Calu3 (cell line): Measurements from ENCODE around the gene RNF212B. TPM values are rescaled to one million over a fixed set of nuclear protein-coding genes. Genes with fewer than 3 reads are reported as not detected.

Source experiments
- BruUV-seq: library from RNA; stranded (reverse); fragments of 400-500 nt; replicated peaks from 2 replicates; lab custom pipeline; 2021; lab: Mats Ljungman, UMichigan
- CTCF ChIA-PET: fragments of 300-600 bp; sonication (Branson Sonifier 250); formaldehyde crosslinking; loops from one replicate; lab custom pipeline; 2022; ENCODE audit warnings: antibody characterized with exemption; lab: Charles Lee
- DNase-seq: peaks from one replicate; pipeline ENCODE4 v3.0.0; 2022
- H3K27ac Mint-ChIP-seq: one replicate; pipeline ENCODE4 v1.8.0; 2022; ENCODE audit warnings: mixed read lengths; ENCODE audit not compliant: unreplicated experiment
- H3K27me3 Mint-ChIP-seq: one replicate; pipeline ENCODE4 v1.8.0; 2022; ENCODE audit warnings: mixed read lengths; ENCODE audit not compliant: unreplicated experiment
- H3K36me3 Mint-ChIP-seq: one replicate; pipeline ENCODE4 v1.8.0; 2022; ENCODE audit warnings: mild to moderate bottlenecking, moderate library complexity, mixed read lengths; ENCODE audit not compliant: insufficient read depth, unreplicated experiment
- H3K4me1 Mint-ChIP-seq: one replicate; pipeline ENCODE4 v1.8.0; 2022; ENCODE audit warnings: mild to moderate bottlenecking, low read depth, mixed read lengths; ENCODE audit not compliant: unreplicated experiment
- H3K4me3 Mint-ChIP-seq: one replicate; pipeline ENCODE4 v1.8.0; 2022; ENCODE audit warnings: mild to moderate bottlenecking, low read depth, moderate library complexity, mixed read lengths; ENCODE audit not compliant: unreplicated experiment
- H3K9me3 Mint-ChIP-seq: one replicate; pipeline ENCODE4 v1.8.0; 2022; ENCODE audit warnings: low read depth, mixed read lengths; ENCODE audit not compliant: unreplicated experiment
- CTCF ChIP-seq: fragments of 200-600 bp; IDR thresholded peaks from one replicate; pipeline ENCODE4 v1.8.0; 2022; ENCODE audit warnings: antibody characterized with exemption; ENCODE audit not compliant: unreplicated experiment
- intact Hi-C: fragments of 100-400 bp; cut with micrococcal nuclease; formaldehyde crosslinking; loops from one replicate; pipeline ENCODE4 v1.10.0; 2022; ENCODE audit not compliant: unreplicated experiment
- total RNA-seq: library from RNA; stranded (reverse); gene quantifications from 2 replicates; pipeline ENCODE4 v1.2.3, GENCODE V29; 2022

RNF212B gene
- total RNA-seq, 1 experiment from 2014 or later = not detected

DNA sequence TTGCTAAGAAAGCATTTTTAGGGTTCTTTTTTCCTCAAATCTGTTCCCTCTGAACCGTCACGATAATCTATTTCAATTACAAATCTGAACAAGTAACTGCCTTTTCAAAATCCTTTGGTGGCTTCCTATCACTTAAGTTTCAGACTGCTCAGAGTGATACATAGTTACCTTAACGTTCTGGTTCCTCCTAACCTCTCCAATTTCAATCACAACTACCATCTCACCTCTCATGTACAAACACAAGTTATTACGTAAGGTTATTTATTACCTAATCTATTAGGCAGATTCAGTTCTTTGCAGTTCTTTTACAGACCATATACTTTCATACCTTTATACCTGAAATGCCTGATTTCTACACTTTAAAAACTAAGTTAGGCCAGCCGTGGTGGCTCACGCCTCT is 12.1 kb downstream of the RNF212B start:
- intact Hi-C loops = no loop called here
- CTCF ChIA-PET = no interaction called here
- no peak for DNase-seq
- BruUV-seq = no TSS peak
- no peak for TF ChIP-seq CTCF
- no peaks in the 10 kb centered on the region for H3K36me3 Mint-ChIP-seq
- H3K9me3 Mint-ChIP-seq = no peaks in the 10 kb centered on the region
- H3K4me3 Mint-ChIP-seq = no peak overlapping the region
- peaks cover 35% of the 10 kb centered on the region for H3K4me1 Mint-ChIP-seq
- H3K27ac Mint-ChIP-seq = no peak overlapping the region
- peaks cover 8% of the 10 kb centered on the region for H3K27me3 Mint-ChIP-seq

GRCh38 chr14:23252006-23252405 is 14.3 kb downstream of the RNF212B start:
- H3K36me3 Mint-ChIP-seq = no peaks in the 10 kb centered on the region
- DNase-seq = no peak
- peaks cover 8% of the 10 kb centered on the region for H3K27me3 Mint-ChIP-seq
- CTCF ChIA-PET = no interaction called here
- H3K9me3 Mint-ChIP-seq = no peaks in the 10 kb centered on the region
- intact Hi-C loops = no loop called here
- TF ChIP-seq CTCF = no peak
- no TSS peak for BruUV-seq
- peaks cover 24% of the 10 kb centered on the region for H3K4me1 Mint-ChIP-seq
- no peak overlapping the region for H3K4me3 Mint-ChIP-seq
- no peak overlapping the region for H3K27ac Mint-ChIP-seq

DNA sequence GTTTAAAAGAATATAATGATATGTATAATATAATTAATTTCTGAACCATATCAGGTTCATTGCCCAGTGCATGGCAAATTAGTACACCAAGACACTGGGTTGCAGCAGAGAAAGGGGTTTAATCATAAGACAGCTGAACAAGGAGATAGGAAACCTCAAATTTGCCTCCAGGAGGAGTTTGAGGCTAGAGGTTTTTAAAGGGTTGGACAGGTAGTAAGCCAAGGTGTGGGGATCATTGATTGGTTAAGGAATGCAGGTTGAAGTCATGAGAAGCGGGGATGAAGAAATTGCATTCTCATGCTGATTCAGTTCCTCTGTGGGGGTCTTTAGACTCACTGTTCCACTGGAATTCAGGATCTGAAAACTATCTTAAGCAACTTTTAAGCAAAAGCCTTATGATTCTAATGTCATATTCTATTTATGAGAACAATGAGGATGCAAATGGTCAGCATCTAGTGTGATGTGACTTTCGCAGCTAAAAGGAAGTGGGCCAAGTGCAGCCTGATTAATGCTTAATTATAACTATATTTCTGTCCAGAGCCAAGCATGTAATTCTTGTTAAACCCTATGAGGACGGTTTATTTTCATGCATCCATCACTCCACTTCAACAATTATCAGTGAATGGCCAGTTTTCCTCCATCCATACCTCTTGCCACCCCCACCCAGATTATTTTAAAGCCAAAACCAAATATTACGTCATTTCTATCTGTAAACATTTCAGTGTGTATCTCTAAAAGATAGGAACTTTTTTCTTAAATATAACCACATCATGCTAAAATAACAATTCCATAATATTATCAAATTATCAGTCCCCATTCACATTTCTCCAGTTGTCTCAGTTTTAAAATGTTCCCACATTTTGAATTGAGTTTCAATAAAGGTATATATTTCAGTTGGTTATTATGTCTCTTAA is 14.9 kb downstream of the RNF212B start:
- peaks cover 8% of the 10 kb centered on the region for H3K27me3 Mint-ChIP-seq
- no peak for TF ChIP-seq CTCF
- no peaks in the 10 kb centered on the region for H3K9me3 Mint-ChIP-seq
- H3K4me1 Mint-ChIP-seq = peaks cover 24% of the 10 kb centered on the region
- H3K27ac Mint-ChIP-seq = no peak overlapping the region
- CTCF ChIA-PET = no interaction called here
- H3K36me3 Mint-ChIP-seq = no peaks in the 10 kb centered on the region
- no peak overlapping the region for H3K4me3 Mint-ChIP-seq
- BruUV-seq = no TSS peak
- no peak for DNase-seq
- intact Hi-C loops = no loop called here

DNA sequence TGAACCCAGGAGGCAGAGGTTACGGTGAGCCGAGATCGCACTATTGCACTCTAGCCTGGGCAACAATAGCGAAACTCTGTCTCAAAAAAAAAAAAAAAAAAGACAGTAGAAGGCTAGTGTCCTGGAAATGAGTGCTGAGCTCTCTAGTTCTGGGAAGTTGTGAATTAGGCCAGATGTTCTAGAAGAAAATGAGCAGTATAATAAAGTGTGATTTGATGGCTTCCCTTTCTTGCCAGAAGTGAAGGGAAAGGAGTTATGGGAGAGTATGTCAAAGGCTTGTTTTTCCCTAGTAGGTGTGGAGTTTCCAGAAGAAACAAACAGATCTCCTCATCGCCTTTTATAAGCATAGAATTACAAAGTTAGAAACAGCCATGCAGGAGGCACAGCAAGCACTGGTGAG is 20.5 kb downstream of the RNF212B start:
- BruUV-seq = no TSS peak
- H3K4me3 Mint-ChIP-seq = no peak overlapping the region
- H3K27ac Mint-ChIP-seq = no peak overlapping the region
- H3K27me3 Mint-ChIP-seq = peaks cover 32% of the 10 kb centered on the region
- CTCF ChIA-PET = interaction anchor here (0.6 kb wide), 1 partner anchor 21 kb away, joined by 3 read pairs; the partner anchor contains the start of gene RNF212B
- intact Hi-C loops = no loop called here
- TF ChIP-seq CTCF = no peak
- no peak for DNase-seq
- no peaks in the 10 kb centered on the region for H3K36me3 Mint-ChIP-seq
- H3K9me3 Mint-ChIP-seq = peaks cover 2% of the 10 kb centered on the region
- H3K4me1 Mint-ChIP-seq = no peaks in the 10 kb centered on the region
